Sigmoid colon (tissue), 7 donors: ENCODE results near the gene GYPC. TPM values are rescaled to one million over a fixed set of nuclear protein-coding genes. Genes with fewer than 3 reads are reported as not detected.

Experiments
- DNase-seq: peaks from one replicate; pipeline ENCODE4 v3.0.0-alpha.2; 2019
- H3K27ac ChIP-seq, 4 donors: fragments of 200-600 bp; sonication (generic); one replicate each; pipeline ENCODE4 v1.5.1; 2016 to 2019; ENCODE audit warnings: mild to moderate bottlenecking in 1 of 4
- H3K27me3 ChIP-seq, 3 donors: fragments of 200-600 bp; sonication (generic); one replicate each; pipeline ENCODE4 v1.5.1; 2019; ENCODE audit warnings: mild to moderate bottlenecking in 1 of 3
- H3K36me3 ChIP-seq, 4 donors: fragments of 200-600 bp; sonication (generic); one replicate each; pipeline ENCODE4 v1.5.1; 2016 to 2019
- H3K4me1 ChIP-seq, 4 donors: fragments of 200-600 bp; sonication (generic); one replicate each; pipeline ENCODE4 v1.5.1; 2017 to 2019
- H3K4me3 ChIP-seq, 4 donors: fragments of 200-600 bp; sonication (generic); one replicate each; pipeline ENCODE4 v1.5.1; 2017 to 2019; ENCODE audit warnings: mild to moderate bottlenecking in 2 of 4, moderate library complexity in 1 of 4
- H3K9me3 ChIP-seq, 4 donors: fragments of 200-600 bp in 3 of 4; sonication (generic) in 3 of 4; one replicate each; pipeline versions ENCODE4 v1.5.1 to v1.6.1; 2013 to 2019
- CTCF ChIP-seq, 4 experiments: fragments of 450-650 bp in 3 of 4; fragments of 200-600 bp in 1 of 4; IDR thresholded peaks; one replicate each; pipeline ENCODE4 v1.5.1; 2016 to 2019; ENCODE audit warnings: antibody characterized with exemption in 4 of 4, mild to moderate bottlenecking in 3 of 4, moderate library complexity in 2 of 4
- EP300 ChIP-seq, 4 donors: sonication (generic); formaldehyde crosslinking; IDR thresholded peaks; one replicate each; pipeline ENCODE4 v1.6.1; 2017; ENCODE audit warnings: antibody characterized with exemption in 4 of 4
- POLR2A ChIP-seq, 2 donors: fragments of 450-650 bp; IDR thresholded peaks; one replicate each; pipeline ENCODE4 v1.6.1; 2016; ENCODE audit warnings: antibody characterized with exemption in 2 of 2, mild to moderate bottlenecking in 2 of 2, moderate library complexity in 2 of 2
- POLR2AphosphoS5 ChIP-seq, 4 donors: sonication (generic); formaldehyde crosslinking; IDR thresholded peaks; one replicate each; pipeline ENCODE4 v1.6.1; 2017; ENCODE audit warnings: antibody characterized with exemption in 4 of 4
- WGBS, 2 donors: extraction: QIAGEN DNeasy Blood & Tissue Kit; methylation state at CpG; one replicate each; pipeline ENCODE4 v1.1.7; 2013; 5-methylcytosine and 5-hydroxymethylcytosine counted together
- intact Hi-C: fragments of 100-400 bp; cut with DNase I; formaldehyde crosslinking; loops from one replicate; pipeline ENCODE4 v1.15.1; 2023
- polyA plus RNA-seq, 3 donors: library from polyadenylated mRNA; stranded (reverse); fragments of 200-250 nt; gene quantifications; one replicate each; pipeline ENCODE4 v1.2.3, GENCODE V29; 2013
- total RNA-seq, 4 donors: library from RNA; depleted of rRNA; stranded (reverse); fragments of >200 nt; gene quantifications; one replicate each; pipeline ENCODE4 v1.1.0, GENCODE V29; 2016
- donor health status: healthy with polysubstance abuse.
- donor health status: Bipolar disorder and iron deficiency.
- donor health status: healthy.

The GYPC gene
- total and polyA plus RNA-seq, 7 donors = 18.0 to 123 (median 93.7) TPM

DNA sequence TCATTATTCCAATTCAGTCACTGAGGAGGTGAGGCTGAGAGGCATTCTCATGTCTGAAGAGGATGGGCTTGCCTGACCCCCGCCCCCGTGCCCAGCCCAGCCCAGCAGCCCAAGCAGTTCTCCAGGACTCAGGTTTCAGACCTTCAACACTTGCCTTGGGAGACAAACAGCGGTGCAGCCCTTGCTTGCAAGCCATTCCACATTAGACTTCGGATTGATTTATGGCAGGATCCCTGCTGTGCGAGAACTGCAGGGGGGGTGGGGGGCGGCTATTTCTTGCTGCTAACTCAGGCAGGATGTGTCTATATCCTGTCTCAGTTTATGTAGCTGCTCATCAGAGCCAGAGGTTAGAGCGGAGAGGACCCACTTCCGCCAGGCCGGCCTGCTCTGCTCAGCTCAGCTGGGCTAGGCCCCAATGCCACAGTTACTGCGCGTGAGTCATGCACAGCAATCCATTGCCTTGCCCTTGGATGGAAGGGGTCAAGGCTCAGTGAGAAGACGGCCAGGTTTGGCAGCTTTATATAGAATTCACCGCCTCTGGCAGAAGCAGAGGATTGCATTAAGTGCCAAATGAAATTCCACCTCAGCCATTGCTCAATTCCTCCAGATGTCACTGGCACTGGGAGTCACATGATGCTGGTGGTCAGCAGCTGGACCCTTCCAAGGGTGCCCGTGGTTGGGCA, 1.8 kb downstream of the GYPC start:
- no peaks in the 10 kb centered on the region for H3K36me3 ChIP-seq
- 19 to 59% methylated on average over 14 of the region's 14 CpGs for WGBS, 2 donors
- intact Hi-C loops = loop anchor here (2.0 to 10.0 kb wide), 3 partner anchors 47 to 727 kb away; partner anchors contain the start of gene MAP3K2
- DNase-seq = peak; percentile 94
- peak; percentile 67 to 89 (median 76) for TF ChIP-seq POLR2AphosphoS5 (IDR thresholded peaks at IDR 0.05)
- TF ChIP-seq POLR2A (IDR thresholded peaks at IDR 0.05) = peak in 1 of 2 donors; percentile 17
- peak in 3 of 4 donors; percentile 44 to 69 (median 56) for TF ChIP-seq EP300 (IDR thresholded peaks at IDR 0.05)
- no peak for TF ChIP-seq CTCF (IDR thresholded peaks at IDR 0.05)
- peaks cover 0 to 73% (median 67%) of the 10 kb centered on the region in 4 donors for H3K4me1 ChIP-seq
- no peaks in the 10 kb centered on the region for H3K27me3 ChIP-seq
- peak overlapping the region; percentile 69 to 88 (median 86) for H3K4me3 ChIP-seq
- peak overlapping the region; percentile 94 to 99 (median 99) for H3K27ac ChIP-seq
- no peaks in the 10 kb centered on the region for H3K9me3 ChIP-seq

GRCh38 chr2:126658319-126658904, 2.5 kb downstream of the GYPC start:
- DNase-seq = no peak
- H3K36me3 ChIP-seq = no peaks in the 10 kb centered on the region
- H3K27ac ChIP-seq = peak overlapping the region; percentile 94 to 99 (median 99)
- no peaks in the 10 kb centered on the region for H3K27me3 ChIP-seq
- no peaks in the 10 kb centered on the region for H3K9me3 ChIP-seq
- H3K4me1 ChIP-seq = peaks cover 0 to 79% (median 74%) of the 10 kb centered on the region in 4 donors
- intact Hi-C loops = loop anchor here (10.0 kb wide), 2 partner anchors 46 to 726 kb away; partner anchors contain the start of gene MAP3K2
- H3K4me3 ChIP-seq = peak overlapping the region; percentile 69 to 88 (median 86)
- TF ChIP-seq POLR2A (IDR thresholded peaks at IDR 0.05) (no peak), EP300 (IDR thresholded peaks at IDR 0.05) (no peak), CTCF (IDR thresholded peaks at IDR 0.05) (no peak), POLR2AphosphoS5 (IDR thresholded peaks at IDR 0.05) (no peak)
- WGBS, 2 donors = 59 to 76% methylated on average over 2 of the region's 2 CpGs

DNA sequence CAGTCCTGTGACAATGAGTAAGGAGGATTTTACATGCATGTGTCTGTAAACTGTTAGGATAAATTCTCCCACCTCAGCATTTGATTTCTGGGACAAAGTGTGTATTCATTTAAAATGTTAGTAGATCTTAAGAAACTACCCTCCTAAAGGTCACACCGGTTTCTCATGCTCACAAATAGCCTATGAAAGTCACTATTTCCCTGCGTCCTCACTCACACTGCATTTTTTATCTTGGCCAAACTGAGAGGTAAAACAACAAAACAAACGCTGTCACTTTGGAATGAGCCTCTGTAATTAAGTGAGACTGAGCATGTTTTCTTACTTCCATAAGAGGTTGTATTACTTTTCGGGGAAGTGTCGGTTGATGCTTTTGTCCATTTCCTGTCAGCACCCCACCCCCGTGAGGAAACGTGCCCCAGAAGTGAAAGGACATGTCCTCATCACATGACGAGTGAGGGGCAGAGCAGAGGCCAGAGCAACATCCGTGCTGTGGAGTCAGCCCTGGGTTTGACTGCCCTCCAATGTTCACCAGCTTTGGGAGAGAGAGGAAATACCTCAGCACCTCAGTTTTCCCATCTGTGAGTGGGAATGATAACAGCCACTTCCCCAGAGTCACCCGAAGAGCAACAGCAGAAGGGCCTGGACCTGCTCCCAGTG, 3.1 kb downstream of the GYPC start:
- H3K36me3 ChIP-seq = no peaks in the 10 kb centered on the region
- H3K27me3 ChIP-seq = no peaks in the 10 kb centered on the region
- H3K27ac ChIP-seq = peak overlapping the region; percentile 94 to 99 (median 99)
- intact Hi-C loops = loop anchor here (10.0 kb wide), 2 partner anchors 46 to 726 kb away; partner anchors contain the start of gene MAP3K2
- WGBS, 2 donors = 29 to 51% methylated on average over 10 of the region's 10 CpGs
- DNase-seq = peak; percentile 89
- peaks cover 0 to 84% (median 80%) of the 10 kb centered on the region in 4 donors for H3K4me1 ChIP-seq
- TF ChIP-seq CTCF (IDR thresholded peaks at IDR 0.05) (no peak), POLR2A (IDR thresholded peaks at IDR 0.05) (no peak), EP300 (IDR thresholded peaks at IDR 0.05) (peak in 1 of 4 donors; percentile 63), POLR2AphosphoS5 (IDR thresholded peaks at IDR 0.05) (peak in 3 of 4 donors; percentile 41 to 70 (median 55))
- no peaks in the 10 kb centered on the region for H3K9me3 ChIP-seq
- no peak overlapping the region for H3K4me3 ChIP-seq

DNA sequence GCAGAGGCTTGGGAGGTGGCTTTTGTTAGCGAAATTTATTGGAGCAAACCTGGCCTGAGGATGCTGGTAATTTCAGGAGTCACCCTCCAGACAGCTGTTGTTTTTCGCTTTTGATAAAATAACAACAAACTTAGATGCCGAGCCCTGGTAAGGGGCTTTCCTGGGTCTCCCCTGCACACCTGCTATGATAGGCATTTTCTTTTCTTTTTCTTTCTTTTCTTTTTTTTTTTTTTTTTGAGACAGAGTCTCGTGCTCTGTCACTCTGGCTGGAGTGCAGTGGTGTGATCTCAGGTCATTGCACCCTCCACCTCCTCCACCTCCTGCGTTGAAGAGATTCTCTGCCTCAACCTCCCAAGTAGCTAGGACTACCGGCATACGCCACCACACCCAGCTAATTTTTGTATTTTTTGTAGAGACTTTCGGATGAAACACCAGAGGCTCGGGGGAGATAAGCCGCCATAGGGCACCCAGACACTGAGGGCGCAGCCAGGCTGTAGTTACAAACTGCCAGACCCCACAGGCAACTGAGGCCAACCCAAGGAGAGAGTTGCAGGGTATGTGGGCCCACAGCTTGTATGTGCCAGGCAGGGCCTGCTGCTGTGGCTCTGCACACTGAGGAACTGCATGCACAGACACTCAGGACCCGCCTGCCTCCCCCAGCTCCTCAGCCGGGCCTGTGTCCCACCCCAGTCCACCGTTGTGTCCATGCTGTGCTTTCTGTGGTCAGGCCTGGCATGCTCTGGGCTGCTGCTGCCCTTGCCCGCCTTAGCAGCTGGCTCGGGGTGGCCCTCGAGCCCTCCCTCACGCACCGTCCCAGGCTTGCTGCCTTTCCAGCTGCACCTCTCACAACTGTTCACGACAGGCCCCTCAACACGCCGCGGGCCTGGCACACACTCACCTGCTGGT, 3.9 kb downstream of the GYPC start:
- no peak for TF ChIP-seq EP300 (IDR thresholded peaks at IDR 0.05)
- TF ChIP-seq POLR2A (IDR thresholded peaks at IDR 0.05) = no peak
- TF ChIP-seq POLR2AphosphoS5 (IDR thresholded peaks at IDR 0.05) = no peak
- no peak for TF ChIP-seq CTCF (IDR thresholded peaks at IDR 0.05)
- DNase-seq = no peak
- Histone ChIP-seq H3K36me3 (no peaks in the 10 kb centered on the region), H3K4me1 (peaks cover 0 to 91% (median 86%) of the 10 kb centered on the region in 4 donors), H3K4me3 (no peak overlapping the region), H3K27me3 (no peaks in the 10 kb centered on the region), H3K27ac (peak overlapping the region; percentile 94 to 99 (median 99)), H3K9me3 (no peaks in the 10 kb centered on the region)
- WGBS, 2 donors = 90 to 91% methylated on average over 23 of the region's 23 CpGs
- intact Hi-C loops = loop anchor here (10.0 kb wide), 2 partner anchors 45 to 725 kb away; partner anchors contain the start of gene MAP3K2
